Glutamatergic neuron (in vitro differentiated cells): ENCODE measurements around the gene TNRC18. TPM values are rescaled to one million over a fixed set of nuclear protein-coding genes. Genes with fewer than 3 reads are reported as not detected.
A peak's percentile ranks its signal among the peaks of the same experiment; 100 is the strongest.
"Not testable (repeated sequence)": the region's sequence is repeated elsewhere in the genome, so short reads cannot be mapped to it uniquely, and the experiment has no call there.

Source experiments
- DNase-seq: peaks from one replicate; pipeline ENCODE4 v3.0.0; 2022
- H3K27ac Mint-ChIP-seq: one replicate; pipeline ENCODE4 v1.8.0; 2020; ENCODE audit warnings: mild to moderate bottlenecking, mixed read lengths, inconsistent platforms; ENCODE audit not compliant: unreplicated experiment
- H3K27me3 Mint-ChIP-seq: one replicate; pipeline ENCODE4 v1.8.0; 2020; ENCODE audit warnings: mild to moderate bottlenecking, moderate library complexity, mixed read lengths, inconsistent platforms; ENCODE audit not compliant: unreplicated experiment
- H3K36me3 Mint-ChIP-seq: one replicate; pipeline ENCODE4 v1.8.0; 2020; ENCODE audit warnings: mild to moderate bottlenecking, mixed read lengths, inconsistent platforms; ENCODE audit not compliant: unreplicated experiment
- H3K4me1 Mint-ChIP-seq: one replicate; pipeline ENCODE4 v1.8.0; 2020; ENCODE audit warnings: mild to moderate bottlenecking, low read depth, mixed read lengths, inconsistent platforms; ENCODE audit not compliant: unreplicated experiment
- H3K4me3 Mint-ChIP-seq: one replicate; pipeline ENCODE4 v1.8.0; 2020; ENCODE audit warnings: mild to moderate bottlenecking, mixed read lengths, inconsistent platforms; ENCODE audit not compliant: unreplicated experiment
- H3K9me3 Mint-ChIP-seq: one replicate; pipeline ENCODE4 v1.8.0; 2020; ENCODE audit warnings: mild to moderate bottlenecking, moderate library complexity, mixed read lengths, inconsistent platforms; ENCODE audit not compliant: unreplicated experiment
- CTCF ChIP-seq: fragments of 200-600 bp; sonication (generic); IDR thresholded peaks from one replicate; pipeline ENCODE4 v1.5.0; 2021; ENCODE audit not compliant: partially characterized antibody, unreplicated experiment
- total RNA-seq: library from RNA; stranded (reverse); fragmentation: NEBNext Ultra II Directional; extraction: Animal tissue kit (Norgen Biotek cat#: 25700); gene quantifications from one replicate; pipeline ENCODE4 v1.2.1, GENCODE V29; 2021; ENCODE audit not compliant: unreplicated experiment

Gene TNRC18
- total RNA-seq, 1 donor from 2014 or later, result 54.6 TPM

- no peaks in the 10 kb centered on the region for H3K4me1 Mint-ChIP-seq
- H3K4me3 Mint-ChIP-seq, result no peak overlapping the region
Observed at GRCh38 chr7:5286933-5287332, 136.7 kb downstream of the TNRC18 start.

GRCh38 chr7:5284304-5285281, 139.0 kb downstream of the TNRC18 start:
- Mint-ChIP-seq H3K9me3 (peaks cover 3% of the 10 kb centered on the region), H3K4me3 (peak overlapping the region; percentile 57), H3K36me3 (no peaks in the 10 kb centered on the region), H3K27me3 (peaks cover 8% of the 10 kb centered on the region), H3K27ac (no peak overlapping the region), H3K4me1 (no peaks in the 10 kb centered on the region)
- no peak for TF ChIP-seq CTCF
- peak; percentile 74 for DNase-seq

More at GRCh38 chr7:5286933-5287332, 136.7 kb downstream of the TNRC18 start:
- Mint-ChIP-seq H3K9me3 (peaks cover 2% of the 10 kb centered on the region), H3K27ac (peak overlapping the region; percentile 22), H3K27me3 (peaks cover 6% of the 10 kb centered on the region), H3K36me3 (no peaks in the 10 kb centered on the region)
- DNase-seq, result no peak
- no peak for TF ChIP-seq CTCF

- H3K27ac Mint-ChIP-seq, result no peak overlapping the region
- TF ChIP-seq CTCF, result no peak
- H3K36me3 Mint-ChIP-seq, result no peaks in the 10 kb centered on the region
- peaks cover 11% of the 10 kb centered on the region for H3K27me3 Mint-ChIP-seq
- no peaks in the 10 kb centered on the region for H3K4me1 Mint-ChIP-seq
- no peak overlapping the region for H3K4me3 Mint-ChIP-seq
- peak; percentile 58 for DNase-seq
- H3K9me3 Mint-ChIP-seq, result peaks cover 3% of the 10 kb centered on the region
Observed at GRCh38 chr7:5283421-5284303, 140.0 kb downstream of the TNRC18 start.

GRCh38 chr7:5282543-5283316, 140.9 kb downstream of the TNRC18 start, which contains the start of gene SLC29A4:
TSS of gene SLC29A4 (plus strand) at chr7:5282943. CDS start at chr7:5287817, 4,874 bp downstream.
- H3K27ac Mint-ChIP-seq, result no peak within 1 kb of the TSS
- H3K4me1 Mint-ChIP-seq, result no peaks in the 10 kb centered on the region
- no peak for TF ChIP-seq CTCF
- DNase-seq, result peak; percentile 68
- H3K4me3 Mint-ChIP-seq, result no peak within 1 kb of the TSS
- peaks cover 12% of the 10 kb centered on the region for H3K27me3 Mint-ChIP-seq
- H3K9me3 Mint-ChIP-seq, result peaks cover 5% of the 10 kb centered on the region
- no peaks in the 10 kb centered on the region for H3K36me3 Mint-ChIP-seq

- not testable (repeated sequence) for H3K4me3 Mint-ChIP-seq, H3K9me3 Mint-ChIP-seq, DNase-seq
Observed at GRCh38 chr7:5281598-5282500, 141.8 kb downstream of the TNRC18 start.

More at GRCh38 chr7:5281598-5282500, 141.8 kb downstream of the TNRC18 start:
- not testable (repeated sequence) for H3K27ac Mint-ChIP-seq, H3K36me3 Mint-ChIP-seq, H3K4me1 Mint-ChIP-seq
- peaks cover 12% of the 10 kb centered on the region for H3K27me3 Mint-ChIP-seq
